Measurements from ENCODE around the gene BTBD2. TPM values are rescaled to one million over a fixed set of nuclear protein-coding genes. Genes with fewer than 3 reads are reported as not detected.
A peak's percentile ranks its signal among the peaks of the same experiment; 100 is the strongest.

BTBD2 gene
- polyA plus RNA-seq, 1 experiment, result 25.5 TPM

DNA sequence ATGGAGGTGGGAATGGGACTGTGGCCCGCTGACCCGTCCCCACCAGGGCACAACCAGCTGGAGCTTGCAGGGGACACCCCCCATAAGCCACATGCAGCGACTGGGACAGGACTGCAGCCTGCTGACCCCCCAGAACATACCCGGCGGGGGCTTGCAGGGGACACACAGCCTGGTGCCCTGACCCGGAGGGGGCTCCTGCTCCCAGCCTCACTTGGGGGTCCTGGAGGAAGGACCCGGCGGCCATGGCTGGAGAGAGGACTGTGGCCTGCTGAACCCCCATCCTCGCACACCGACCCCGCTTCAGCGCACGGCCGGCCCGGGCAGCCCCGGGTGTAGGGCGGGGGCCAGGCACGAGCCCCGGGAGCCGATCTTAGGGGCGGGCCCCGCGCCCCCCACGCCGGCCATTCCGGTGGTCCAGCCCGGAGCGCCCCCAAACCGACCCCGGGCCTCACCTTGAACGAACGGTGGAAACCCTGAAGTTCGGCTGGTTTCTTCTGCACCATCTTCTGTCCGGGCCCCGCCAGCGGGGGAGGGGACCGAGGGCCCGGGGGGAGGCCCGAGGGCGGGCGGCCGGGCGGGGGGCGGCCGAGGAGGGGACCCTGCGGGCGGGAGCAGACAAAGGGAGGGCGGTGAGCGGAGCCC lies 35.0 kb upstream of the BTBD2 start:
- CTCF ChIA-PET, result no interaction called here

GRCh38 chr19:2049741-2050348 lies 34.3 kb upstream of the BTBD2 start:
- H3K4me3 ChIP-seq (ENCODE audit: low read depth, low read length), result peak overlapping the region; percentile 82
- DNase-seq (ENCODE audit: low read depth, low spot score), result no peak
- H3K27ac ChIP-seq (ENCODE audit: low read depth, low read length), result no peak overlapping the region
- CTCF ChIA-PET, result no interaction called here
- no peaks in the 10 kb centered on the region; the same call in 1 of the 2 replicates for H3K9me3 ChIP-seq (ENCODE audit: control insufficient read depth, insufficient read depth, low read length)
- POLR2A ChIA-PET, result interaction anchor here (0.6 kb wide), 1 partner anchor 77 kb away, joined by 5 read pairs; no protein-coding TSS in a partner anchor
- no peaks in the 10 kb centered on the region for H3K27me3 ChIP-seq (ENCODE audit: control insufficient read depth, insufficient read depth, low read length)
- no peak for TF ChIP-seq CTCF (IDR thresholded peaks at IDR 0.05; ENCODE audit: low read depth, low read length)

More for the DNA sequence above, 35.0 kb upstream of the BTBD2 start:
- POLR2A ChIA-PET, result interaction anchor here (0.6 kb wide), 1 partner anchor 78 kb away, joined by 5 read pairs; no protein-coding TSS in a partner anchor
- H3K4me3 ChIP-seq (ENCODE audit: low read depth, low read length), result peak overlapping the region; percentile 82
- H3K27me3 ChIP-seq (ENCODE audit: control insufficient read depth, insufficient read depth, low read length), result no peaks in the 10 kb centered on the region
- H3K9me3 ChIP-seq (ENCODE audit: control insufficient read depth, insufficient read depth, low read length), result no peaks in the 10 kb centered on the region; the same call in 1 of the 2 replicates
- no peak overlapping the region for H3K27ac ChIP-seq (ENCODE audit: low read depth, low read length)
- DNase-seq (ENCODE audit: low read depth, low spot score), result no peak
- no peak for TF ChIP-seq CTCF (IDR thresholded peaks at IDR 0.05; ENCODE audit: low read depth, low read length)

- H3K4me3 ChIP-seq (ENCODE audit: low read depth, low read length), result peak overlapping the region; percentile 82
- no peak for DNase-seq (ENCODE audit: low read depth, low spot score)
- H3K9me3 ChIP-seq (ENCODE audit: control insufficient read depth, insufficient read depth, low read length), result no peaks in the 10 kb centered on the region; the same call in 1 of the 2 replicates
- POLR2A ChIA-PET, result interaction anchor here (1.0 kb wide), 1 partner anchor 11 kb away, joined by 4 read pairs; no protein-coding TSS in a partner anchor
- H3K27me3 ChIP-seq (ENCODE audit: control insufficient read depth, insufficient read depth, low read length), result no peaks in the 10 kb centered on the region
- H3K27ac ChIP-seq (ENCODE audit: low read depth, low read length), result no peak overlapping the region
- CTCF ChIA-PET, result interaction anchor here (0.8 kb wide), 1 partner anchor 21 kb away, joined by 3 read pairs; no protein-coding TSS in a partner anchor
- TF ChIP-seq CTCF (IDR thresholded peaks at IDR 0.05; ENCODE audit: low read depth, low read length), result no peak
Measured at GRCh38 chr19:2048959-2049740, 33.6 kb upstream of the BTBD2 start.

DNA sequence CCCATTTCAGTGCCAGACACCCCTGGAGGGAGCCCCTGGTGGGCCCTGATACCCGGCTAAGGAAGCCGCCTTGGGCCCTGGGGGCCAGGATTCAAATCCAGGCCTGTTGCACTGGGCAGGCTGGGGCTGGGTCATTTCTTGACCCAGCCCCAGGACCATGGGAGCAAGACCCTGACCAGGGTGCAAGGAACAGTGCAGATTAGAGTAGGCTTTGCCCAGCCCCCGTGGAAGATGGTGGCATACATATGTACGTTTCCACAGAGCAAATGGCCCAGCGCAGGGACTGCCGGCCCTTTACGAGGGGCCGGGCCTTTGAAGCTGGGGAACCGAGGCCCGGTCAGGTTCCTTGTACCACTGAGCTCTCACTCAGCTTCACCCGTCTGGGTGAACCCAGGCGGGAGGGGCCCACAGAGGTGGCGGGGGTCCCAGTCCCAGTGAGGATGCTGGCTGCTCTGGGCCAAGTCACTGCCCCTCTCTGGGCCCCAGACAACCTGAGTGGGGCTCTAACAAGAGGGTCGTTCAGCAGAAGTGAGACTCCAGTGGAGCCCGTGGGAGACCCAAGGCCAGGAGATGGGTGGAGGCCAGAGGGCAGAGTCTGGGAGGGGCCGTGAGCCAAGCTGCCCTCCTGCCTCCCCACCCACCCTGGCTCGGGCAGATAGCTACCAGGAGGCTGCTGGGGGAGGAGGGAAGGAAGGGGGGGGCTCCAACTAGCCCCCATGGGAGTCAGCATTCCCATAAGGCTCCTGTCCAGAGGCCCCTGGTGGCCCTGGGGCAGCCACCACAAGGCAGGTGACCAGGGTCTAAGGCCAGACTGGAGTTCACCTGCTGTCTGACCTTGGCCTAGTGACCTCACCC lies 32.8 kb upstream of the BTBD2 start:
- H3K27ac ChIP-seq (ENCODE audit: low read depth, low read length), result no peak overlapping the region
- CTCF ChIA-PET, result interaction anchor here (0.6 to 0.8 kb wide), 3 partner anchors 13 to 1515 kb away, joined by 3 to 5 read pairs (median 4); no protein-coding TSS in a partner anchor
- no peaks in the 10 kb centered on the region for H3K27me3 ChIP-seq (ENCODE audit: control insufficient read depth, insufficient read depth, low read length)
- POLR2A ChIA-PET, result interaction anchor here (1.0 kb wide), 1 partner anchor 12 kb away, joined by 4 read pairs; no protein-coding TSS in a partner anchor
- H3K9me3 ChIP-seq (ENCODE audit: control insufficient read depth, insufficient read depth, low read length), result no peaks in the 10 kb centered on the region
- 0 out of 2 replicates have a peak overlapping the region, but pooled peaks have one; percentile 82 for H3K4me3 ChIP-seq (ENCODE audit: low read depth, low read length)
- no peak for DNase-seq (ENCODE audit: low read depth, low spot score)
- TF ChIP-seq CTCF (IDR thresholded peaks at IDR 0.05; ENCODE audit: low read depth, low read length), result no peak
